ENCODE data around the gene SERPIND1.
"Not testable (repeated sequence)": the region's sequence is repeated elsewhere in the genome, so short reads cannot be mapped to it uniquely, and the experiment has no call there.

Gene SERPIND1

DNA sequence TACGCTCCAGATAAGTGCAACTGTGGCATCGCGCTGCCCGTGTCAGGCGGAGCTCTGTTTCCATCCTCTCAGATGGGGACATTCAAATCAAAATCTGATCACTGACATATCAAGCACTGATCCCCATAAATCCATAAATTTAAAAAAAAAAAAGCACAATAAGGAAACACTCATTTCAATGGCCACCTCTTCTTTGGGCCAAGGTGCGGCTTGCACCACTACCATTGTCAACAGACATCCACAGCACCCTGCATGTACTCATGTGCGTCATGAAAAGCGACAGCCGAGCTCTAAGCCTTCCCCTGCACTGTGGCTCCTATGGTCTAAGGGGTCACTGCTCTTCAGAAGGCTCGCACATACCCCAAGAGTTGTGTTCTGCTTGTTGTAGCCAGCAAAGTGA lies 26.7 kb upstream of the SERPIND1 start:
- DNase-seq, result no peak

DNA sequence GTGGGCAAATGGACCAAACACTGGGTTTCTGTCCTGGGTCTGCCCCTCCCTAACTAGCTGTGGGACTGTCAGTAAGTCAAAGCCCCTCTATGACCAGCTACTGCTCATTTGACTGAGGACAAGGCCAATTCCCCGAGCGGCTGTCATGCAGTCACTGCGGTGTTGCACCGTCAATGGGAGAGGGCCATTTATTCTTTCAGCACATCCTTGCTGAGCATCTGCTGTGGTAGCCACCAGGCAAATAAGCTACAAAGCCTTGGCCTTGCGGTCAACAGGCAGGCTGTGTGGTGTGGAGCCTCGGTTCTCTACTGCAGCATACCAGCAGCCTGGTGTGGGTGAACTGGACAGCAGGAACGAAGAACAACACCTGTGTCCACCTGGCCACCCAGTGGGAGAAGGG lies 25.8 kb upstream of the SERPIND1 start:
- DNase-seq, result no peak

GRCh38 chr22:20748731-20749428 lies 25.0 kb upstream of the SERPIND1 start:
- no peak for DNase-seq

DNA sequence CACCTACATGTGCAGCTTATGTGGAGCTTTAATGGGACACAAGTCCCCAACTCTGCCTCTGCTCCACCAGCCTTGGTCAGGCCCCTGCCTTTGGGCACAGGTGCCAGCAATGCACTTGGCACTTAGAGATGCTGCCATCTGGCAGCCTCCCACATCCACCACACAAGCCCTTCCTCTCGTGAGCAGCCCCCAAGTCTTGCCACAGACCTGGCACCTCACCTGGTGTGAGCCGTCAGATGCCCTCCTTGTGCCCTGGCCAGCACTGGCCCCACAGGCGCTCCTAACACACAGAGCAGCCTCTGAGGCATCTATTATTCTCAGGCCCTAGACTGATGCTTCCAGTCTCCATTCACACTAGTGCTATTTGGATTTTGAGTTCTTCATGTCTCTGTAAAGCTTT lies 24.5 kb upstream of the SERPIND1 start:
- no peak for DNase-seq

- peak; percentile 5 for DNase-seq
Measured at GRCh38 chr22:20750461-20751184, 23.3 kb upstream of the SERPIND1 start.

- no peak for DNase-seq
Measured at GRCh38 chr22:20751185-20751851, 22.6 kb upstream of the SERPIND1 start.

DNA sequence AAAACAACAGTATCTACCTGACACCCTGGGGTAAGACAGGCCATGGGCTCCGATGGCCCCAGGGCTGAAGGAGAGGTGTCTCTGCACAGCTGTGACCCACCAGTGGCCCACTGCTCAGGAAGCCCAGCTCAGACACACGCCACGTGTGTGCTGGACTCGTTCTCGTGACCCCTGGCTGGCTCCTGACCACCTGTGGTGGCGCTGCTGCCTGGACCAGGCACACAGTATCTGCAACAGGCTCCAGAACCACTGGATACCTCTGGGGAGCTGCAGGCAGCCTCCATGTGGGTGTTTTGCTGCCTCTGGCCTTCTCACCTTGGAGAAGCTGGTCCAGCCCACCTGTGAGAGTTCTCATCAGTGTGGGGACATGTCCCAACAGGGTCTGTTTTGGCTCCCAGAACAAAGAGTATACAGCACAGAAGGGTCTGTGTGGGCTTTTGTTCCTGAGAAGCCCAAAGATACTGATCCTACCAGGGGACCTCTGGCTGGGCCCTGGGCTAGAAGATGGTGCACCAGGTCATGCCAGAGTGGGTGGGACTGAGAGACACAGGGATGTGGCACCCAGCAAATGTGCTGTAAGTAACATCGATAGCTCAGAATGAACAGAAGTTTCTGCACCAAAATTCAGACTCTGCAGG lies 21.7 kb upstream of the SERPIND1 start:
- DNase-seq, result no peak

- no peak for DNase-seq
Measured at GRCh38 chr22:20752873-20753272, 21.0 kb upstream of the SERPIND1 start.

DNA sequence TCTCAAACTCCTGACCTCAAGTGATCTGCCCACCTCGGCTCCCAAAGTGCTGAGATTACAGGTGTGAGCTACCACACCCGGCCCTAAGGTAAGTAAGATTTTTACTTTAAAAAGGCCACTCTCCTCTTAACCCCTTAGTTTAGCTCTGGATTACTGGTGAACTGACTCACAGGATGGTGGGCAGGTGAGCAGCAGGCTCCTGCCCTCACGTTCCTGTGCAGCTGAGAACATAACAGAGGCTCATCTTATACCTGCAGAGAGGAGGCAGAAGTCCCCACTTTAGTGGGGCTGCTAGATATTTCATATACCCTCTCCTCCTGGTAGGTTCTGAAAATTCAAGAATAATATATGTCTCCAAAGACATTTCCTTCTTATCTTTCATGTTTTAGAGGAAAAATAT lies 17.1 kb upstream of the SERPIND1 start:
- no peak for DNase-seq

DNA sequence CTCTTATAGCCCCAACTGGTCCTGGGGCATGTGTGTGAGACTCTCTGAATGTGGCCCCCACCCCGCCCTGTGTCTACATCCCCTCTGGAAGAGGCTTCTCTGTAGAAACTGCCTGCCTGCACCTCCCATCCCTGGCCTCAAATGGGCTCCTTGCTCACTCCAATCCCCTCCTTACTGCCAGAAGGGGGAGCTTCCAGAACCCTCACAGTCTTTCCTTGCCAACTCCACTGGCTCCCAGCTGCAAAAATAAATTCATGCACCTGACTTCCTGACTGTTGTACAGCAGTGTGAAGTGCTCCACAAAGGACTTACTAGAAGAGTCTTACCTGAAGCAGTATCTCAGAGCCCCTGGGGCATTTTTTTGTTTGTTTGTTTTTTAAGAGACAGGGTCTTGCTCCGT lies 15.2 kb upstream of the SERPIND1 start:
- peak; percentile 14 for DNase-seq

GRCh38 chr22:20760084-20760483 lies 13.8 kb upstream of the SERPIND1 start:
- DNase-seq, result no peak

DNA sequence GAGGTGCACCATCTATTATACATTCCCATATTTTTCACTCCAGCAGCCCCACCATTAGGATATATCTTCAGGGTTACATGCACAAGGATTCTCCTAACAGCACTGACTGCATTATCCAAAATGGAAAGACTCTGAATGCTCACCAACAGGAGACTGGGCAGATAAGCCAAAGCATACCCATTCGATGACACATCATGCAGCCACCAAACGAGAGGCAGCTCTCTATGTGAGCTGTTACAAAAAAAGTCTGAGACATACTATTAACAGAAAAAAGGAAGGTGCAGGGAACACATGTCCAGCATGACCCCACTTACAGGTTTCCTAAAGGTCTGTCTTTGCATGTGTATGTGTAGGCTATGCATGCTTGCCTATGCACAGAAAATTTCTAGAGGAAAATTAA lies 12.4 kb upstream of the SERPIND1 start:
- DNase-seq, result no peak

DNA sequence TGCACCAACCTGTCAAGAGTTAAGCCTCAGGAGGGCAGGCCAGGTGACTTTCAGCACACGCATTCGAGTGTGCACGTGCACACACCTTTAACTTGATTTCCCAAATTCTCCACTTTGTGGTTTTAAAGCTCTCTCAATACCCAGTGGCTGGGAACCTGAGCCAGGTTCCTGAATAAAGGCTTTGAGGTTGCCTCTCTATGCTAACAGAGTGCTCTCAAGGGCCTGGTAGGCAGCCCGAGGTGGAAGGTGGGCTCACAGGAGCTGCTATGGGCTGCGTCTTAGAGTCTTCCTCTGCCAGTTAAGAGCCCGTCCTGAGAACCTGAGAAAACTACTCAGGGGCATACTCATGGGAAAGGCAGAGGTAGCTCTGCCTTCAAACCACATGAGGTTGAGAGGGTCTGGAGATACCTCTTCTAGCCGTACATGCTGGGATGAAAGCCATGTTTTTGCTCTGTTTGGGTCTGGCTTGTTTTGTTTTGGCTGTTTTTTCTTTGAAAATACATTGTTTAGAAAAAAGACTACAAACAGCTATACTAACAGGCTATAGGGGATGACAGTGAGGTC lies 11.6 kb upstream of the SERPIND1 start:
- no peak for DNase-seq

GRCh38 chr22:20763630-20764470 lies 10.1 kb upstream of the SERPIND1 start:
- no peak for DNase-seq

GRCh38 chr22:20764471-20764720 lies 9.5 kb upstream of the SERPIND1 start:
- no peak for DNase-seq

GRCh38 chr22:20764729-20765128 lies 9.2 kb upstream of the SERPIND1 start:
- no peak for DNase-seq

- no peak for DNase-seq
Measured at GRCh38 chr22:20765938-20766337, 8.0 kb upstream of the SERPIND1 start.

DNA sequence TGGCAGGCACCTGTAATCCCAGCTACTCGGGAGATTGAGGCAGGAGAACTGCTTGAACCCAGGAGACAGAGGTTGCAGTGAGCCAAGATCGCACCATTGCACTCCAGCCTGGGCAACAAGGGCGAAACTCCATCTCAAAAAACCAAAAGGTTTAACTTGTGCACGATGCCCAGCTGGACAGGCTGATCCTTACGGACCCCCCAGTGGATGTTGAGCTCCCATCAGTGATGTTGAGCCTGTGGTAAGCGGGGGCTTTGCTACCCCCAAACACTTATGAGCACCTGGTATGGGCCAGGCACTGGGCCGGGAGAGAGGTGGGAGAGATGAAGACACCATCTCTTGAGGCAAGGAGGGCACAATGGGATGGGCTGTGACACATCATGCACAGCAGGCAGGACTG lies 7.4 kb upstream of the SERPIND1 start:
- DNase-seq, result no peak

- DNase-seq, result not testable (repeated sequence)
Measured at GRCh38 chr22:20769496-20769826, 4.5 kb upstream of the SERPIND1 start.

DNA sequence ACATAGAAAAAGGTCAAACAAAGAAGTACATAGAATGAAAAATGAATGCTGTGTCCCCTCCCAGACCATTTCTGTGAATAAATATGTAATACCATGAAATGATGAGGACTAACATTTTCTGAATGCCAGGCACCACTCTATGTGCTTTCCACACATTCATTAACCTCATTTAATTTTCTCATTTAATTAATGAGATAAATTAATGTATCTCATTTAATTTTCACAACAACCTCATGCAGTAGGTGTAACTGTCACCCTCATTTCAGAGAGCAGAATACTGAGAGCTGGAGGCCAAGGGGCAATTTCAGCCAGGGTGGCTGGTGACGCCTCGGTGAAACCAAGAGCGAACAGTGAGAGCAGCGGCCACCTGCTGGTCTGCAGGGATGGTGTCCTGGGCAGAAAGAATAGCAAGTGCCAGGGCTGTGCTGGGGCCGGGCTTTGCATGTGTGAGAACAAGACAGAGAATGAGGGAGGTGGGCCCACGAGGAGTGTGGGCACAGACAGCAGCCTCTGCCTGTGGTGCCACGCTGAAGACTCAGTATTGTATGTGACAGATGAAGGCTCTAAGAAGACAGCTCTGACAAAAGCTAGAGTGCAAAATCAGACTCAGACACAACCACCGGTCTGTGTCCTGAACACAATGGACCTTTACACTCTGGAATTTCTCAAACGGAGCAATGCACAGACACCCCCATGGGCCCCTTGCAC lies 1.8 kb upstream of the SERPIND1 start:
- DNase-seq, result no peak

- DNase-seq, result no peak
Measured at GRCh38 chr22:20774882-20775281, 969 bp downstream of the SERPIND1 start.

DNA sequence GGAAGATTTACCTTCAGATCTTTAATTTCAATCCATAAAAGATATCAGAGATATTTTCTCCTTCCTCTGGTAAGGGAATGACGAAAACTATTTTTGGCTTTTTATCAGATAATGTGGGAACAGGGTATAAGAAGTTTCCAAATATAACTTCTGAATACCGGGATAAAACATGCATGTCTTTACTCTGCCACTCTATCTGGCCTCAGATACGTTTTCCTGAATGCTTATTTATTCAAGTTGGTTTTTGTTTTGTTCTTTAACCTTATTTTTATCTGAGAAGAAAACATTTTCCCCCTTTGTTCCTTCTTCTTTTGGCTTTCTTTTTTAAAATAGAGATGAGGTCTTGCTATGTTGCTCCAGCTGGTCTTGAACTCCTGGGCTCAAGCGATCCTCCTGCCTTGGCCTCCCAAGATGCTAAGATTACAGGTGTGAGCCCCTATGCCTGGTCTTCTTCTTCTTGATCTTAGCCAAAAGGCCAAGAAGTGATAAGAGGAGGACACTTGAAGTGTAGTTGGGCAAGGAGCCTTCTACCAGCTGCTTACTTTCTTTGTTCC lies 1.5 kb downstream of the SERPIND1 start:
- no peak for DNase-seq
